Activated CD8-positive, alpha-beta memory T cell treated with anti-CD3 and anti-CD28 coated beads for 48 hours (primary cell): ENCODE data around the gene YKT6.
A peak's percentile ranks its signal among the peaks of the same experiment; 100 is the strongest.

Source experiments
- DNase-seq, 3 experiments: peaks; one replicate each; pipeline ENCODE4 v3.0.0-alpha.2; 2020; ENCODE audit warnings: low read depth in 2 of 3, low spot score in 2 of 3

YKT6 gene

DNA sequence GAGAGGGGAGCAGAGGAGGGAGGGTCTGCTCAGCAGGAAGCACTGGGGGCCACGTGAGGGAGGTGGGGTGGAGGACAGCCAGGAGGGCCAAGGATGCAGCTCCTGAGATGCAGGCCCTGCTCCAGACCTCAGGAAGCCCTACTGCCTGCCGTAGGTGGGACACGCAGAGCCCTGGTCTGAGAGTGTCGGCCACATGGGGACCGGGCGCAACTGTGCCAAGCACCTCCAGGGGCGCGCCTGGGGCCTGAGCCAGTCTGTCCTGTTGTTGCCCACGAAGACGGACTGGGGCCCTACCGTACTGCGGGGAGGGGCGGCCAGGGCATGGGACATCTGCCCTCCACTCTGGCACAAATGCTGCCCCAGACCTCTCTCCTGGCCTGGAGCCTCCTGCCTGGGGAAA is 31.6 kb downstream of the YKT6 start:
- DNase-seq, result no peak

DNA sequence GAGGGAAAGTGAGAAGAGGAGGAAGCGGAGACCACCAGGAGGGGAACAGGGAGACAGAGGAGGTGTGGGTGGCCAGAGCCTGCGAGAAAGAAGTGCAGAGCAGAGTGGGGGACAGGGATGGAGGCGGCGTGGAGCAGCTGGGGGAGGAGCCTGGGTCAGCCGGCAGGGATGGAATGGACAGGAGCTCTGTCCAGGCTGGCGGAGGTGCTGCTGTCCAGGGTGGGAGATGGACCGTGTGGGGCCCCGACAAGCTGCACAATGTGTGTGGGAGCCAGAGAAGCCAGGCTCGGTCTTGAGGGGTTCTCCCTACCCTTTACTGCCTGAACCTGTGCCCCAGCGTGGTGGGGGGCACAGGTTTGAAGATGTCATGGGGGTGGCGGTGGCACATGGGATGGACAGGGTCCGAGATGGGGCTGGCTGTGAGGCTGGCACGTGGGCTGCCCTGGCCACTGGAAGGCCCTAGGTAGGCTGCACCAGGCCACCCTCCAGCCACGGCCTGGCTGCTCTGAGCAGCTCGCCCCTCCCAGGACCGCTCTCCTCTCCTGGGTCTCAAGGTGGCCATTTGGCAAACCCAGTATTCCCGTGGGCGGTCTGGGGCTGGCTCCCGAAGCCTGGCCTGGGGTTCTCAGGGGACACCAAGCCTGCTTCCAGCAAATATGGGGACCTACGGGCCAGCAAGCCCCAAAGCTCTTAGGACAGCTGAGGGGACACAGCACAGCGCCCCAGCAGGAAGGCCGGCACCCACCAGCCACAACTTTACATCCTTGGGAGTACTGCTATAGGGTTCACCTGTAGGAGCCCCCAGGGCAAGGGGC is 32.3 kb downstream of the YKT6 start:
- no peak for DNase-seq

DNA sequence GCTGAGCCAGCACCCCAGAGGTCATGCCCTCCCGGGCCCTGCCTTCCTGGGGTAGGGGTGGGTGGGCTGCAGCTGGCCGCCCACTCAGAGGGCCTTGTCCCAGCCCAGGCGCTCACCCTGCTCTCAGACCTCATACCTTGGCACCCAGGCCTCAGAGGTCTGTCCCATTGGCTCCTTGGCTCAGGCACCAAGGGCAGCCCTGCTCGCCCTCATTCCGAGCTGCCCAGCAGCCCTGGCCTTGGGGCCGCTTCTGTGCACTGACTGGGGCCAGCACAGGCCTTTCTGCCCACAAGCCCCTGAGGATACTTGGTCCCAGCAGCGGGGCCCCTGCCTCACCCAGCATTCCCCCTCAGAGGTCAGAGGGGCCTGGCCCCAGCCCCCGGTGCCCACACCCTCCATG is 34.3 kb downstream of the YKT6 start:
- DNase-seq, result no peak

GRCh38 chr7:44235582-44236332 is 35.0 kb downstream of the YKT6 start:
- DNase-seq, result no peak

GRCh38 chr7:44236333-44236728 is 35.6 kb downstream of the YKT6 start:
- no peak for DNase-seq

DNA sequence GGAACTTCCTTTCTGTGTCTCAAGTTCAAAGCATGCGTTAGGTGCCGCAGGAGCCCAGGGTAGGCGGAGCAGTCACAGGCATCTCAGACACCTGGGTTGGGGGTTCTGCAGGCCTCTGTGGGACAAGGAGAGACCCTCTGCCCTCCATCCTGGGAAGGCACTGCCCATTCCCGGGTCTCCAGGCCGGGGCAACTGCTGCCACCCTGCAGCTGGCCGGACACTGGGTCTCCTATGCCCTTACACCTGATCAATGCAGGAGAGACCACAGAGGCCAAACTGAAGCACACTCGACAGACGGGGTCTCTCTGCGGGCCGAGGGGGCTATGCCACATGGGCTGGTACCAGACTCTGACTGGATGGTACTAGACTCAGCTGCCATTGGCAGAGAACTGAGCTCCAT is 36.9 kb downstream of the YKT6 start:
- no peak for DNase-seq

DNA sequence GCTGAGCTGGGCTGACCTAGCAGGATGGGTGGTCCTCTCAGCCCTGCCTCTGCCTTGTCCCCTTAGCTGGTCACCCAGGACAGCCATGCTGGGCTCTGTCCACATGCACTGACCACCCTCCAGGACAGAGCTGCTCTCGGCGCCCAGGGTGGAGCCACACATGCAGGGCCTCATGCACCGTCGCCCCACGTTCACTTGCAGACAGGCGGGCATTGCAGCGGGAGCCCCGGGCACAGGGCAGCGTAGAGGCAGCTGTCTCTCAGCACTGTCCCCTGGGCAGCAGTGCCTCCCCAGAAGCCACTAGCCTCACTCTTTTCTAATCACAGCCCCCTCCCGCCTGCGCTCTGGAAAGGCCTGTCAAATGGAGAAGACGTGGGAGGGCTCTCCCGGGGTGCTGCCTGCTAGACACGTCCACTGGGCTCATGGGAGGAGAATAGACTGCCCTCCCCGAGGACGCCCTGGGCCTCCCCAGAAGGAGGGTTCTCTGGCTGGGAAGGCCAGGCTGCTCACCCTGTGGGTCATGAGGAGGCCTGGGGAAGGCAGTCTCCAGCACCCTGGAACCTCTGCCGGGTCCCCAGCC is 37.4 kb downstream of the YKT6 start:
- DNase-seq, result no peak

GRCh38 chr7:44239361-44239760 is 38.6 kb downstream of the YKT6 start:
- DNase-seq, result no peak

- no peak for DNase-seq
Measured at GRCh38 chr7:44240376-44240775, 39.6 kb downstream of the YKT6 start.

DNA sequence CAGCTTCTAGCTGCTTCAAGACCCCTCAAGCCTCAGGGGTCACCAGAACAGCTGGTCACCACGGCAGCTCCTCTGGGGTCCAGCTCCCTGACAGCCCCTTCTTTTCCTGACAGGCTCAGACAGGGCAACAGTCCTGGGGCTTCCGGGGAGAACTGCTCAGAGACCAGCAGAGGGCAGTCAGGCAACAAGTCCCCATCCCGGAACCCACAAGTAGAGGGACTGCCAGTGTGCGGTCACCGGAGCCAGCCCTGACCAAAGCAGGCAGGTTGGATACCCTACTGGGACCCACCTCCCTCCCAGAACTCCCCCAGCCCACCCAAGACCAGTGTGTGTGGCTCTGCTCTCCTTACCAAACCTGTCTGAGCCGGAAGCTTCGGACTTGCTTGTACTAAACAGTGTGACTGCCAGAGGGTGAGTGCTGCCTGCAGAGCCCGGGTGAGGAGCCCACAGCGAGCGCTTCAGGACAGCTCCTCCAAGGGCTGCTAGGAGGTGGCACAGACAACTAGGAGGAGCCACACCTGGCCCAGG is 40.3 kb downstream of the YKT6 start:
- peak in 2 of 3 experiments; percentile 28 to 32 for DNase-seq

GRCh38 chr7:44242091-44242490 is 41.3 kb downstream of the YKT6 start:
- DNase-seq, result no peak

DNA sequence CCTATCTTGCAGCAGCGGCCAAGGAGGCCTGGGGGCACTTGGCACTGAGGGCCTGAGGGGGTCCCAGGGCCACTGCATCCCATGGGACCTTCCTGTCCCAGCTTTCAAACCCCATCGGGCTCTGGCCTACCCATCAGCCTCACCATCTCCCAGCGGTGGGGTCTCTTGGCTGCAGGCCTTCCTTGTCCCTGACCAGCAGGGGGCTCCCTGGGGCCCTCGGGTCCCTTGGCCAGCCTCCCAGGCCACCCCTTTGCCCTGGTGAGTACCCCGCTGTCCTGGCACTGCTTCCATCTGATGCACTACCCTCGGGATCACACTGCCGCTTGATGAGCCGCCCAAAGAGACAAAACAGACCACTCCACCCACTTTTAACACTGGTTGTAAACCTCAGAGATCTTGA is 43.5 kb downstream of the YKT6 start:
- no peak for DNase-seq

- DNase-seq, result no peak
Measured at GRCh38 chr7:44246396-44247113, 45.8 kb downstream of the YKT6 start.

- DNase-seq, result no peak
Measured at GRCh38 chr7:44247868-44248651, 47.3 kb downstream of the YKT6 start.

GRCh38 chr7:44249639-44250234 is 49.0 kb downstream of the YKT6 start:
- DNase-seq, result no peak

DNA sequence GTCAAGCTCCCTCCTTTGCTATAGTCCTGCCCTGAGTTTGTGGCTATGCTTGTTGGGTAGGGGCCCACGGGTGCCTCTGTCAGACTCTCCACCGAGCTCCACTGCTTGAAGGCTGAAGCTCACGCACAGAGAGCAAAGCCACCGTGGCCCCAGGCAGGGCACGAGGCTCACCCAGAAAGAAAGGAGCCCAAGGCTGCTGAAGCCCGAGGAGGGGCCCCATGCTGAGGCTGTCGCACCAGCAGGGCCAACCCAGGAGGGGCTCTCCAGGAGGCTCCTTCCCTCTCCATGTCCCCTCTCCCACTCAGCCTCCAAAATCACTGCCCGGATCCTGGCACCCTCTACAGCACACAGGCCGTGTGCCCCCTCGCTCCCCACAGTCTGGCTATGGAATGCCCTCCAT is 50.5 kb downstream of the YKT6 start:
- no peak for DNase-seq

DNA sequence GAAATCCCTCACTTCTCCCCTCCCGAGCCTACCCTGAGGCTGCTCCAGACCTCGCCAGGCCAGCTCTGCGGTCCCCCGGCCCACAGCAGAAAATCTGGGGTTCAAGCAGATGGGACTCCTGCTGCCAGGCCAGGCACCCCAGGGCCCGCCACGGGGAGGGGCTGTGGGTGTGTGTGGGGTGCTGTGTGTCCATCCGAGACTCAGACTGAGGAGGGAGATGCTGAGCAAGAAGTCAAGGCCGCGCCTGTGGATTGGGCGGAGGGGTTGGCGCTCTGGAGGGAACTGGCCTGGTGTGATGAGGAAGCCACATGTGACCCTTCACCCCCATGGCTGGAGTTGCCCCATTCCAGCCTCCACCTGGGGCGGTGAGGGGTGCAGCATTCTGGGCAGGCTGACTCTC is 51.1 kb downstream of the YKT6 start:
- DNase-seq, result no peak

GRCh38 chr7:44256459-44256858 is 55.7 kb downstream of the YKT6 start:
- no peak for DNase-seq

- no peak for DNase-seq
Measured at GRCh38 chr7:44257213-44257612, 56.4 kb downstream of the YKT6 start.
